HG02642 (cell line): ENCODE data around the gene ZSWIM8.
"Not testable (repeated sequence)": the region's sequence is repeated elsewhere in the genome, so short reads cannot be mapped to it uniquely, and the experiment has no call there.

Experiments used
- ATAC-seq: cut with Tn5 transposase; IDR thresholded peaks from one replicate; pipeline ENCODE4 v1.9.1; 2021; ENCODE audit warnings: mild to moderate bottlenecking; ENCODE audit not compliant: unreplicated experiment, poor library complexity

The ZSWIM8 gene

DNA sequence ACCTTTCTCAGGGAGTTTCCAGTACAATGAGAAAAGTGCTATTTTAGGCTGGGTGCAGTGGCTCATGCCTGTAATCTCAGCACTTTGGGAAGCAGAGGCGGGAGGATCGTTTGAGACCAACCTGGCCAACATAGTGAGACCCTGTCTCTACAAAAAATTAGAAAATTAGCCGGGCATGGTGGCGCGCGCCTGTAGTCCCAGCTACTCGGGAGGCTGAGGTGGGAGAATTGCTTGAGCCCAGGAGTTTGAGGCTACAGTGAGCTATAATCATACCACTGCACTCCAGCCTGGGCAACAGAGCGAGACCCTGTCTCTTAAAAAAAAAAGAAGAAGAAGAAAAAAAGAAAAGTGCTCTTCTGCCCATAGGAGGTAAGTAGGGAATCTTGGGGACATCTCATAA is 10.6 kb downstream of the ZSWIM8 start:
- ATAC-seq, result not testable (repeated sequence)

DNA sequence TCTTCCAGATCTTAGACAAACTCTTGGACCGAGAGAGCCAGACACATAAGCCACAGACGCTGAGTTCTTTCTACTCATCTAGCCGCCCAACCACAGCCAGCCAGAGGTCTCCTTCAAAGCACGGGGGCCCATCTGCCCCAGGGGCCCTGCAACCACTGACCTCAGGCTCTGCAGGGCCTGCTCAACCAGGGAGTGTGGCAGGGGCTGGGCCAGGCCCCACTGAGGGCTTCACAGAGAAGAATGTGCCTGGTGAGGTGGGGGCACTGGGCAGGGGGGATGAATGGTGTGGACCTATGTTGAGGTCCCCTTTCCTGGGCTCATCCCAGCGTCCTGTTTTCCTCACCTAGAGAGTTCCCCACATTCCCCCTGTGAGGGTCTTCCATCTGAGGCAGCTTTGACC is 11.4 kb downstream of the ZSWIM8 start:
- no peak for ATAC-seq

DNA sequence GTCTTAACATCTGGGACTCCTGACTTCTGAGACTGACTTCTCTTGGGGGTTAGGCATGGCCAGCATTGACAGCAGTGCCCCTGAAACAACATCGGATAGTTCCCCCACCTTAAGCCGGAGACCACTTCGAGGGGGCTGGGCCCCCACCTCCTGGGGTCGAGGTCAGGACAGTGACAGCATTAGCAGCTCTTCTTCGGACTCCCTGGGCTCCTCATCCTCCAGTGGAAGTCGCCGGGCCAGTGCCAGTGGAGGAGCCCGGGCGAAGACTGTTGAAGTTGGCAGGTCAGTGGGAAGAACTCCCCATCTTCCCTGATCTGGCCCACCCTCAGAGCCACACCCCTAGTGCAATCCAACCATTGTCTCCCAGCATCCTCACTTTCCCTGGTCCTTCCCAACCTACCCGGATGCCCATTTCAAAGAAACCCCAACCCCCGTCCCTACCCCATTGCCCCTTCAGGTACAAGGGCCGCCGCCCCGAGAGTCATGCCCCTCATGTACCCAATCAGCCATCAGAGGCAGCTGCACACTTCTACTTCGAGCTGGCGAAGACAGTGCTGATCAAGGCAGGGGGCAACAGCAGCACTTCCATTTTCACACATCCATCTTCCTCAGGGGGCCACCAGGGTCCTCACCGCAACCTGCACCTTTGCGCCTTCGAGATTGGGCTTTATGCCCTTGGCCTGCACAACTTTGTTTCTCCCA is 12.1 kb downstream of the ZSWIM8 start:
- no peak for ATAC-seq

DNA sequence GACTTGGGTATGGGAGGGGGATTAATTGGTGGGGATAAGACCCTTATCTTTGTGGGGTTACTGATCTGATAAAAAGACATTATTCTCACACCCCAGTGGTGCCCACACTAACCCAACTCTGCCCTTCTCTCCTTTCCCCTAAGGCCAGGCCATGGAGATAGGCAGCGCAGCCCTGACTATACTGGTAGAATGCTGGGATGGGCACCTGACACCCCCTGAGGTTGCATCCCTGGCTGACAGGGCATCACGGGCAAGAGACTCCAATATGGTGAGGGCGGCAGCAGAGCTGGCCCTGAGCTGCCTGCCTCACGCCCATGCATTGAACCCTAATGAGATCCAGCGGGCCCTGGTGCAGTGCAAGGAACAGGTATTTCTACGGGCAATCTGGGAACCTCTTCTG is 12.7 kb downstream of the ZSWIM8 start:
- ATAC-seq, result no peak

DNA sequence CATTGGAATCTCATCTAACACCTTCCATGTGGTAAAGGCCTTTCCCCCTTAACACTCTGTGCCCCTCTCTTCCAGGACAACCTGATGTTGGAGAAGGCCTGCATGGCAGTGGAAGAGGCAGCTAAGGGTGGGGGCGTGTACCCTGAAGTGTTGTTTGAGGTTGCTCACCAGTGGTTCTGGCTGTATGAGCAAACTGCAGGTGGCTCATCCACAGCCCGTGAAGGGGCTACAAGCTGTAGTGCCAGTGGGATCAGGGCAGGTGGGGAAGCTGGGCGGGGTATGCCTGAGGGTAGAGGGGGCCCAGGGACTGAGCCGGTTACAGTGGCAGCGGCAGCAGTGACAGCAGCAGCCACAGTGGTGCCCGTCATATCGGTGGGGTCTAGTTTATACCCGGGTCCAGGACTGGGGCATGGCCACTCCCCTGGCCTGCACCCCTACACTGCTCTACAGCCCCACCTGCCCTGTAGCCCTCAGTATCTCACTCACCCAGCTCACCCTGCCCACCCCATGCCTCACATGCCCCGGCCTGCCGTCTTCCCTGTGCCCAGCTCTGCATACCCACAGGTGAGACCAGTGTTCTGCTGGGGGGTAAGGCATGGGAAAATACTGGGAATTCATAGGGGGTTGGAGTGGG is 13.6 kb downstream of the ZSWIM8 start:
- ATAC-seq, result no peak

DNA sequence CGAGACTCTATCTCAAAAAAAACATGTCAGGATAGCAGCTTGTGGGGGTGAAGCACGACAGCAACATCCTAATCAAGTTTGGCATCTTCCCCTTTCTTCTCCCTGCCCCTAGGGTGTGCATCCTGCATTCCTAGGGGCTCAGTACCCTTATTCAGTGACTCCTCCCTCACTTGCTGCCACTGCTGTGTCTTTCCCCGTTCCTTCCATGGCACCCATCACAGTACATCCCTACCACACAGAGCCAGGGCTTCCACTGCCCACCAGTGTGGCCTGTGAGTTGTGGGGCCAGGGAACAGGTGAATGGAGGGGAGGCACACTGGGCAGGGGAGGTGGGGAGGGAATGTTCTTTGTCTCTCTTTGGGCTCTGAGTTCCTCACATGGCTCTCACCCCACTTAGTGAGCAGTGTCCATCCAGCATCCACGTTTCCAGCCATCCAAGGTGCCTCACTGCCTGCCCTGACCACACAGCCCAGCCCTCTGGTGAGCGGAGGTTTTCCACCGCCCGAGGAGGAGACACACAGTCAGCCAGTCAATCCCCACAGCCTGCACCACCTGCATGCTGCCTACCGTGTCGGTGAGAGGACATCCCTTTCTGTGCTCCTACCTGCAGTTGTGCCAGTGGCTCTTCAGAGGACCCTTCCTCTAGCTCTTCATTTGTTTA is 14.6 kb downstream of the ZSWIM8 start:
- ATAC-seq, result no peak

DNA sequence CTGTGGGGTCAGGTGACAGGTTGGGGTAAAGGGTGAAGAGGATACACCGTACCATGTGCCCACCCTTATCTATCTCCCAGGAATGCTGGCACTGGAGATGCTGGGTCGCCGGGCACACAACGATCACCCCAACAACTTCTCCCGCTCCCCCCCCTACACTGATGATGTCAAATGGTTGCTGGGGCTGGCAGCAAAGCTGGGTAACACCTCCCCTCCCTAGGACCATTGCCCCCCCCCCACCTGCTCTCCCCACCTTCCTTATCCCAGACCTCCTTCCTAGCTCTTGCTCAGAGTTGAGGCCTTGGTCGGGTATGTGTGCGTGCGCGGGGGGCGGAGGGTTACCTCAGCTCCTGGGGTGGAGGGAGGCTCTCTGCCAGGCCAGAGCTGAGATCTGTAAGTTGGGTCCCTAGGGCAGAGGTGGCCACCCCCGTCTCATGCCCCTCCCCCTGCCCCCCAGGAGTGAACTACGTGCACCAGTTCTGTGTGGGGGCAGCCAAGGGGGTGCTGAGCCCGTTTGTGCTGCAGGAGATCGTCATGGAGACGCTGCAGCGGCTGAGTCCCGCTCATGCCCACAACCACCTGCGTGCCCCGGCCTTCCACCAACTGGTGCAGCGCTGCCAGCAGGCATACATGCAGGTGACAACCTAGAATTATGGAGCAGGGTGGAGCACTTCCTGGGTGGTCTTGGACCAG is 15.3 kb downstream of the ZSWIM8 start:
- no peak for ATAC-seq

DNA sequence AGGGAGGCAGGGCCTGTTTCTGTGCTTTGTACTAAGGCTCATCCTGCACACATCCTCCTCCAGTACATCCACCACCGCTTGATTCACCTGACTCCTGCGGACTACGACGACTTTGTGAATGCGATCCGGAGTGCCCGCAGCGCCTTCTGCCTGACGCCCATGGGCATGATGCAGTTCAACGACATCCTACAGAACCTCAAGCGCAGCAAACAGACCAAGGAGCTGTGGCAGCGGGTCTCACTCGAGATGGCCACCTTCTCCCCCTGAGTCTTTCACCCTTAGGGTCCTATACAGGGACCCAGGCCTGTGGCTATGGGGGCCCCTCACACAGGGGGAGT is 15.8 kb downstream of the ZSWIM8 start:
- ATAC-seq, result no peak

DNA sequence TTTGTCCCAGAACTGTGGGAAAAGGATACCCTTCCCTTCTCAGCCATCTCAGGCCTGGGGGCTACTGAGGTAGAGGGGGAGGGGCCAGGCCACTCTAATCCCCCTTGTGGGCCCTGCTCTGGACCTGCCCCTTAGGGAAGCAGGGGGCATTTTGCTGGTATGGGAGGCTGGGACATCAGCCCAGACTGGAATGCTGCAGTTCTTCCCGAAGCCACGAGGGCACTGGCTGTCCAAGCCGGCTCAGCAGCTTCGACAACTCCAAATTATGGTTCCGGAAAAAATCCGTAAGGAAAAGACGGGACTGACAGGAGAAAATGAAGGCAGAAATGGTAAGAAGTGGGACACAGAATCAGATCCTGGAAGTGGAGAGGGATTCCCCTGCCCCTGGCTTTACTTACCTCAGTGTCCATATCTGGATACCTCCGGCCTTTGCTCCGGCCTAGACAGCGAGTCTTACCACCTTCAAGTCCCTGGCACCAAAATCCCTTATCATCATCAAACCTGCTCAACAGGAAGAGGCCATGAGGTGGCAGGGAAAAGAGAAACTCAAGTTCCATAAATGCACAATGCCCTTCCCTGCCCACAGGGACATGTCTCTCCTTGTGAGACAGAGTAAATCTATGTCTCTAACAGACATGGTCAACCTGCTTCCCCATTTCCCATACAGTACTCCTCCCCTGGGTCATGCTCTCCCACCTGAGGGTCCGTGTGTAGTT is 17.0 kb downstream of the ZSWIM8 start:
- no peak for ATAC-seq

DNA sequence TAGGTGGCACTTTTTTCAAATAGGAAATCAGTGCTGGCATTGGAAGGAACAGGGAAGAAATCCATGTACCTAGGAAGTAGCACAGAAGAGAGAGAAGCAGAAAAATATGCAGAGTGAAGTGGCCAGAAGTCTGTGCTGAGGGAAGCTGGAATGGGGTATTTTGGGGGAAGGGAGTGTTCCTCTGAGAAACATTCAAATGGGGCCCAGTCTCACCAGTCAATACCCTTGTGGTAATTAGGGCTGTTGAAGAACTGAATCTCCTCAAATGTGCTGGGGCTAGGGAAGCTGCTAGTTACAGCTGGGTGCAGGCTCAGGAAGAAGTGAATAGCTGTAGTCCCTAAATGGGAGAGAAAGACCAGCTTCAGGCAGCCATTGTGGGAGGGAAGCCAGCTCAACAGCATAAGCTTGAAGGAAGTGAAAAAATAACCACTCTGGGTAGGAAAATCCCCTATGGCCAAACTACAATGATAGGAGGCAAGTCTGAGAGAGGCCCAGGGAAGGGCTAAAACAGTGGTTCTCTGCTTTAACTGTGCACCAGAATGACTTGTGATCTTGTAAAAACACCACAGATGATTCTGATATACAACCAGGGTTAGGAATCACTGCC is 18.4 kb downstream of the ZSWIM8 start:
- peak; percentile 68 for ATAC-seq

DNA sequence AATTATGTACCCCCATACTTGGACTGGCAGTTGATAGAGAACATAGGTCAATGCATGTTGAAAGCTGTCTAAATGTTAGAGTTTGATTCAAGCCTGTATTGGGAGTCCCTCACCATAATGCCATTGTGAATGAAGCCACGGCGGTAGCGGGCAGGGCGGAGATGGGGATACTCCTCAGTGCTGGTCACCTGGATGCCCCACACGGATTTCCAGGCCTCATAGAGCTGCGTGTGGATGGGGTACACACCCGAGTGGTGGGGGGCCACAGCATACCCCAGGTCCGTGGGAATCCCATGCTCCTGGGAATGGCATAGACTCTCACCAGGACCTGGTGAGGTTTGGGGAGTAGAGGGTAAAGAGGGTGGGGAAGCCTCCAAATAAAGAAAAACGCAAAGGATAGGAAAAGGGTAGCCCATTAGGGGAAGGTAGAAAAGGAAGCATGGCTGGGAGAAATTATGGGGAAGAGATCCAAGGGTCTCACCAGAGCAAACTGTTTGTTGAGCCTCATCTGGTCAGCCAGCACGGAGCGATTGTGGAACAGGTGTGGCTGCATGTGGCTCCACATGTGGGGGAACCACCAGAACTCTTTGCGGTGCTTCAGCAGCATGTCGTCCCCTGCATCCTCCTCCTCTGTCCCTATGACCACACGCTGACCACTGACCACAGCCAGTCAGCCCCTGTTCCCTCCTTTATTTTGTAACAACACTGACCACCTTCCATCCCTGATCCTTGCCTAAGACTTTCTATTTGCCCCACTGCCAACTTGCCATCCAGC is 21.0 kb downstream of the ZSWIM8 start:
- ATAC-seq, result no peak

DNA sequence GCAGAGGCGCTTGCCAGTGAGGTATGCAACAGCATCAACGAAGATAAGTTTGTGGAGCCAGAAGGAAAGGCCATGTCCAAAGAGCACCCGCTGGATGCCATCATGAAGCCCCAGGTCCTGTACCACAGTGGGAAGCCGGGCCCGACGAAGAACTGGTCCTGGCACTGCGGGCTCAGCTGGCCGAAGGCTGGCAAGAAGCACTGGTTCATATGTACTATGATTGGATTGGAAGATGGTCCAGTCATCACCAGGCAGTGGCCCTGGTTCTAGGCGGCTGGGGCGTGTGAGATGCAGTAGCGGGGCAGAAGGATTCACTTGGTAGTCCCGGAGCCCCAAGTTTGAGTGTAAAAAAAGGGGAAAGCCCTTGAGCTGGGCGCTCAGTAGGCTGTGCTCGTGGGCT is 22.1 kb downstream of the ZSWIM8 start:
- no peak for ATAC-seq

DNA sequence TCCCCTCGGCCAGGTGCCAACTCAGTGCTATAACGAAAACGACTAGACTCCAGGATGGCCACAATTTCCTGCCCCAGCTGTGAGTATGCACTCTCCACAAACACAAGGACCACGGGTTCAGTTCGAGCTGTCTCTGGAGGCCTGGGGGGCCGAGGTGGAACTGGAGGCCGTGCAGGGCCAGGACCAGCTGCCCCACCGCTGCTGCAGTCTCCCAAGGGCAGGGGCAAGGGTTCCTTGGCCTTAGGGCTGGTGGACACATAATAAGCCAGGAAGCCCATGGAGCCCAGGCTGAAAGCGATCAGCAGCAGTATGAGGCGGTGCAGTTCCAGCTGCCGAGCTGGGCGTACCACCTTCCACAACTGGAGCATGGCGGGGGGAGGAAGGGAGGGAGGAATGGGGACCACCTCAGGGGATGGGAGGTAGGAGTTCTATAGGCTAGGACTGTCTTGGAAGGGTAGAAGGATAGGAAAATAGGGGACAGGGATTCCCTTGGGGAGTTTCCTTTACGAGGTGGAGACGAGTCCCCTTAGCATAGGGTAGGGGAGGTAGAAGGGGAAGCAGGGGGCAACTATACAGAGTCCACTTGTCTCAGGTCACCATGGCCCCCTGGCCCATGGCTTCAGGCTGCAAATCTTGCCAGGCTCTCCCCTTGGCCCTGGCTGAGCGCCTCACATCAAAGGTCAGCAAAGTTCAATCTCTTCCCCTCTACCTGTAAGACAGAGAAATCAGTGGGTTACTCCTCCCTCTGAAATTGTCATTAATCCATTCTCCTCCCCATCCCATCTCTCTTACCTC is 22.8 kb downstream of the ZSWIM8 start:
- ATAC-seq, result no peak

DNA sequence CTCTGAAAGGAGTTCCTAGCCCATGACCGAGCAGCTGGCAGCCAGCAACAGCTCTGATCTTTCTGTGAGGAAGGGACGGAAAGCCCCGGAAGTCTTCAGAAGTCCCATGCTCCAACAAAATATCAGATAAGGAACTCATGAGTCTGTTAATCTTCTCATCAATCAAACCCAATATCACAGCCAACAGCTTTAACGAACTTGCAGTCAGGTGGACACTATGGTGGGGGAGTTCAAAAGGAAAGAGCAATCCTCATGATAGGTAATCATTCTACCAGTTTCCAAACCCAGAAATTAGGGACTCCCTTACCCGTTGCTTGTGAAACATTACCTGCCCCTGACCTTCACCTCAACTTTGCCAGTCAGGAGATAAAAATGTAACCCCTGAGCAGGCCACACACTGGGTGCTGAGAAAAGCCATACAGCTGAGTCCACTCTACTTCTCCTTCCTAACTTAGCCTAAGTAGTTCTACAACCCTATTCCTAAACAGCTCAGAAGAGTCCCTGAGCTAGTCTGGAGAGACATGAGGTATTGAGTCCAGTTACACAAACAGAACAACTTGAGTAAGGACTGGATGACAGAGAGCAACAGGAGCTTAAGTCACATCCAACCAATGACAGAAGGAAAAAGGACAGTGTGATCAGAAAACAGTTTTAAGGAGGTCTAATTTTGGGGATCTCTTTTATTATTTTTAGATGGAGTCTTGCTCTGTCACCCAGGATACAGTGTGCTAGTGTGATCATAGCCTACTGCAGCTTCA is 23.8 kb downstream of the ZSWIM8 start:
- no peak for ATAC-seq

DNA sequence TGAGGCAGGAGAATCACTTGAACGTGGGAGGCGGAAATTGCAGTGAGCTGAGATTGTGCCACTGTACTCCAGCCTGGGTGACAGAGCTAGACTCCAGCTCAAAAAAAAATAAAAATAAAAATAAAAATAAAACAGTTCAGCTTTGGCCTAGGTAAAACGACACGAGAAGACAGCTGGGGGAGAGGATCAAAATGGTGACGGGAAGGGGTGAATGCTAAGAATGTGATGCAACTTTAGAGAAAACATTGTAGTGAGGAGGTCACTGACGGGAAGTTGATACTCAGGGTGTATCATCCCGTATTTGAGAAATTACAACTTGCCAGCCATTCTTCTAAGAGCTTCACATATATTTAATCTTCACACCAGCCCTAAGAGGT is 24.9 kb downstream of the ZSWIM8 start:
- ATAC-seq, result no peak

DNA sequence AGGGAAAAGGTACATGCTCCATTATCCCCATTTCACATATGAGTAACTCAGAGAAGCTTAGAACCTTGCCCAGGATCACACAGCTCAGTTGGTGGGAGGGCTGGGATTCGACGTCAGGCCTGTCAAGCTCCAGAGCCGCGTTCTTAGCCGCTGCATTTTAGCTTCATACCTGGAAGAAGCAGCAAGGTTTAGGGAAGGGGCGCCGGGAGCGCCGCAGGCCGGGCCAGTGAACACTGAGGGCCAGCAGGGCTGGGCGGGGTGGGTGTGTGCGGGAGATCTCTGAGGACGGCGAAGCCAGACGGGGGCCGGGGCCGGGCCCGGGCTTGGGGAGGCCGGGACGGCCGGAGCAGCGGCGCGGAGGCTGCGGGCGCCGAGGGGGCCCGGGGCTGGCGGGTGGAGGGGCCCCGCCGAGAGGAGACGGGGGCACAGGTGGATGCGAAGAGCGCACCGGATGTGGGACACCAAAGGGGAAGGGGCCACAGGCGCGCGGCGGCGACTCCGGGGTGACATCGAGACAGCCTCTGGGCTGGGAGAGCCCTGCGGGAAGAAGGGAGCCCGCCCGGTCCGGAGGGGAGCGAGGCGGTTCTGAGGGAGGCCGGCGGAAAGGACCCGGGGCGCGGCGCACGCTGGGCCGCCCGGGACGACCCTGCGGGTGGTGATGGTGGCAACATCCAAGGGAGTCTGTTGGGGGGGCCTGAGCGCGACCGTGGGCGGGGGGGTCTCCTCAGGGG is 25.5 kb downstream of the ZSWIM8 start:
- ATAC-seq, result peak; percentile 28

DNA sequence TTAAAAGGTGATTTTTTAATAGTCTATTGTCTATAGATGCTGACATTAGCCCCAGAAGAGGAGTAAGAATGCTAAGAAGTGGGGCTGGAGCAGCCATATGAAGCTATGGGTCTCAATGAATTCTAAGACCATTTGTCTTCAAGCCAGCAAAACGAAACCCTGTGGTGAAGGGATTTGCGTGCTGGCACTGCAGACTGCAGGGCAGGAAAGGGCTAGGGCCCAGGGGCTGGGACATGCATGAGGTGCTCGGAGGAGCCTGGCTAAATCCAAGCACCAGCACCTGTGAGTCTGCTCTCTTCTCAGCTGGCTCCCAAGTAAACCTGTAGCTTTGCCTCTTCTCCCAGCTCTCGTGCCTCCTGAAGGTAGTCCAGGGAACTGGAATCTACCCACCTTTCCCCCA is 27.3 kb downstream of the ZSWIM8 start:
- ATAC-seq, result no peak
